ENCODE measurements around the gene SLC6A5.

SLC6A5 gene

GRCh38 chr11:20600020-20600346, 575 bp downstream of the SLC6A5 start:
- Histone ChIP-seq H3K4me2 (ENCODE audit: insufficient read depth, low read length) (no peak overlapping the region), H3K4me1 (ENCODE audit: insufficient read depth, low read length) (no peaks in the 10 kb centered on the region), H3K4me3 (ENCODE audit: low read depth in 1 of 2, low read length in 2 of 2) (no peak overlapping the region), H2AFZ (ENCODE audit: low read depth, low read length) (no peak overlapping the region), H3K79me2 (ENCODE audit: insufficient read depth, low read length) (no peaks in the 10 kb centered on the region), H3K27ac (ENCODE audit: low read length) (no peak overlapping the region), H3K9me3 (ENCODE audit: insufficient read depth, low read length, severe bottlenecking) (peaks cover 5% of the 10 kb centered on the region), H3K9ac (ENCODE audit: low read depth, low read length) (no peak overlapping the region), H3K27me3 (ENCODE audit: insufficient read depth, low read length, poor library complexity) (no peaks in the 10 kb centered on the region), H4K20me1 (ENCODE audit: insufficient read depth, low read length) (no peaks in the 10 kb centered on the region), H3K36me3 (ENCODE audit: insufficient read depth, low read length) (no peaks in the 10 kb centered on the region)
- ATAC-seq (ENCODE audit: insufficient read depth, low read depth) (no peak), DNase-seq (no peak)
- TF ChIP-seq EZH2 (IDR thresholded peaks at IDR 0.05; ENCODE audit: borderline replicate concordance, low read depth, low read length, severe bottlenecking), result no peak
- TF ChIP-seq CTCF (IDR thresholded peaks at IDR 0.05; ENCODE audit: borderline replicate concordance, extremely low read depth, low read length, poor library complexity, severe bottlenecking), result no peak

GRCh38 chr11:20600551-20600950, 1.1 kb downstream of the SLC6A5 start:
- no peak overlapping the region for H3K4me2 ChIP-seq (ENCODE audit: insufficient read depth, low read length)
- no peaks in the 10 kb centered on the region for H3K27me3 ChIP-seq (ENCODE audit: insufficient read depth, low read length, poor library complexity)
- no peak for DNase-seq

DNA sequence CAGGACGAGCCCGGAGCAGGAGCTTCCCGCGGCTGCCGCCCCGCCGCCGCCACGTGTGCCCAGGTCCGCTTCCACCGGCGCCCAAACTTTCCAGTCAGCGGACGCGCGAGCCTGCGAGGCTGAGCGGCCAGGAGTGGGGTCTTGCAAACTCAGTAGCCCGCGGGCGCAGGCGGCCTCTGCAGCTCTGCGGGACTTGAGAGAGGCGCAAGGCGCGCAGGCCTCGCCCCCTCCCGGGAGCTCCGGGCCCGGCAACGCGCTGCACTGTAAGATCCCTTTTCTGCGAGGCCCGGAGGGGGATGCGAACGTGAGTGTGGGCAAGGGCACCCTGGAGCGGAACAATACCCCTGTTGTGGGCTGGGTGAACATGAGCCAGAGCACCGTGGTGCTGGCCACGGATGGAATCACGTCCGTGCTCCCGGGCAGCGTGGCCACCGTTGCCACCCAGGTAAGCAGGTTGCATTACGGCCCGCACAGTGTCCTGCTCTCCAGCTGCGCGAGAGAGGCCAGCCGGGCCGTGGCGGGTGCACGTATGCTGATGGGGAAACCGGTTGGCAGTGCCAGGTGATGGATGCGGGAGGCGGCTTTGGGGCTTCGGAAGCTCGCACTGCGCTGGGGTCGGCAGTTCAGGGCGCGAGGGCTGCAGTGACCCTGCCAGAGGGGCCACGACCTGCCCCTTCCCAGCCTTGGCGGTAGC, 2.0 kb downstream of the SLC6A5 start:
- Histone ChIP-seq H3K4me1 (ENCODE audit: insufficient read depth, low read length) (no peaks in the 10 kb centered on the region), H3K9ac (ENCODE audit: low read depth, low read length) (no peak overlapping the region), H3K79me2 (ENCODE audit: insufficient read depth, low read length) (no peaks in the 10 kb centered on the region), H3K27ac (ENCODE audit: low read length) (no peak overlapping the region), H4K20me1 (ENCODE audit: insufficient read depth, low read length) (no peaks in the 10 kb centered on the region), H3K4me2 (ENCODE audit: insufficient read depth, low read length) (no peak overlapping the region), H3K9me3 (ENCODE audit: insufficient read depth, low read length, severe bottlenecking) (peaks cover 5% of the 10 kb centered on the region), H2AFZ (ENCODE audit: low read depth, low read length) (no peak overlapping the region), H3K4me3 (ENCODE audit: low read depth in 1 of 2, low read length in 2 of 2) (no peak overlapping the region), H3K27me3 (ENCODE audit: insufficient read depth, low read length, poor library complexity) (no peaks in the 10 kb centered on the region), H3K36me3 (ENCODE audit: insufficient read depth, low read length) (no peaks in the 10 kb centered on the region)
- no peak for ATAC-seq (ENCODE audit: insufficient read depth, low read depth)
- no peak for DNase-seq
- TF ChIP-seq EZH2 (IDR thresholded peaks at IDR 0.05; ENCODE audit: borderline replicate concordance, low read depth, low read length, severe bottlenecking) (no peak), CTCF (IDR thresholded peaks at IDR 0.05; ENCODE audit: borderline replicate concordance, extremely low read depth, low read length, poor library complexity, severe bottlenecking) (no peak)

More at GRCh38 chr11:20600551-20600950, 1.1 kb downstream of the SLC6A5 start:
- Histone ChIP-seq H3K27ac (ENCODE audit: low read length) (no peak overlapping the region), H3K4me1 (ENCODE audit: insufficient read depth, low read length) (no peaks in the 10 kb centered on the region), H3K79me2 (ENCODE audit: insufficient read depth, low read length) (no peaks in the 10 kb centered on the region), H3K9ac (ENCODE audit: low read depth, low read length) (no peak overlapping the region), H3K36me3 (ENCODE audit: insufficient read depth, low read length) (no peaks in the 10 kb centered on the region), H4K20me1 (ENCODE audit: insufficient read depth, low read length) (no peaks in the 10 kb centered on the region), H2AFZ (ENCODE audit: low read depth, low read length) (no peak overlapping the region), H3K4me3 (ENCODE audit: low read depth in 1 of 2, low read length in 2 of 2) (no peak overlapping the region), H3K9me3 (ENCODE audit: insufficient read depth, low read length, severe bottlenecking) (peaks cover 5% of the 10 kb centered on the region)
- no peak for TF ChIP-seq EZH2 (IDR thresholded peaks at IDR 0.05; ENCODE audit: borderline replicate concordance, low read depth, low read length, severe bottlenecking)
- TF ChIP-seq CTCF (IDR thresholded peaks at IDR 0.05; ENCODE audit: borderline replicate concordance, extremely low read depth, low read length, poor library complexity, severe bottlenecking), result no peak
- ATAC-seq (ENCODE audit: insufficient read depth, low read depth), result no peak
